Calu3 (cell line): ENCODE measurements around the gene POGK. TPM values are rescaled to one million over a fixed set of nuclear protein-coding genes. Genes with fewer than 3 reads are reported as not detected.

Source experiments
- BruUV-seq: library from RNA; stranded (reverse); fragments of 400-500 nt; replicated peaks from 2 replicates; lab custom pipeline; 2021; lab: Mats Ljungman, UMichigan
- CTCF ChIA-PET: fragments of 300-600 bp; sonication (Branson Sonifier 250); formaldehyde crosslinking; loops from one replicate; lab custom pipeline; 2022; ENCODE audit warnings: antibody characterized with exemption; lab: Charles Lee
- DNase-seq: peaks from one replicate; pipeline ENCODE4 v3.0.0; 2022
- H3K27ac Mint-ChIP-seq: one replicate; pipeline ENCODE4 v1.8.0; 2022; ENCODE audit warnings: mixed read lengths; ENCODE audit not compliant: unreplicated experiment
- H3K27me3 Mint-ChIP-seq: one replicate; pipeline ENCODE4 v1.8.0; 2022; ENCODE audit warnings: mixed read lengths; ENCODE audit not compliant: unreplicated experiment
- H3K36me3 Mint-ChIP-seq: one replicate; pipeline ENCODE4 v1.8.0; 2022; ENCODE audit warnings: mild to moderate bottlenecking, moderate library complexity, mixed read lengths; ENCODE audit not compliant: insufficient read depth, unreplicated experiment
- H3K4me1 Mint-ChIP-seq: one replicate; pipeline ENCODE4 v1.8.0; 2022; ENCODE audit warnings: mild to moderate bottlenecking, low read depth, mixed read lengths; ENCODE audit not compliant: unreplicated experiment
- H3K4me3 Mint-ChIP-seq: one replicate; pipeline ENCODE4 v1.8.0; 2022; ENCODE audit warnings: mild to moderate bottlenecking, low read depth, moderate library complexity, mixed read lengths; ENCODE audit not compliant: unreplicated experiment
- H3K9me3 Mint-ChIP-seq: one replicate; pipeline ENCODE4 v1.8.0; 2022; ENCODE audit warnings: low read depth, mixed read lengths; ENCODE audit not compliant: unreplicated experiment
- CTCF ChIP-seq: fragments of 200-600 bp; IDR thresholded peaks from one replicate; pipeline ENCODE4 v1.8.0; 2022; ENCODE audit warnings: antibody characterized with exemption; ENCODE audit not compliant: unreplicated experiment
- intact Hi-C: fragments of 100-400 bp; cut with micrococcal nuclease; formaldehyde crosslinking; loops from one replicate; pipeline ENCODE4 v1.10.0; 2022; ENCODE audit not compliant: unreplicated experiment
- total RNA-seq: library from RNA; stranded (reverse); gene quantifications from 2 replicates; pipeline ENCODE4 v1.2.3, GENCODE V29; 2022

Gene POGK
- total RNA-seq, 1 experiment from 2014 or later, result 80.2 TPM

DNA sequence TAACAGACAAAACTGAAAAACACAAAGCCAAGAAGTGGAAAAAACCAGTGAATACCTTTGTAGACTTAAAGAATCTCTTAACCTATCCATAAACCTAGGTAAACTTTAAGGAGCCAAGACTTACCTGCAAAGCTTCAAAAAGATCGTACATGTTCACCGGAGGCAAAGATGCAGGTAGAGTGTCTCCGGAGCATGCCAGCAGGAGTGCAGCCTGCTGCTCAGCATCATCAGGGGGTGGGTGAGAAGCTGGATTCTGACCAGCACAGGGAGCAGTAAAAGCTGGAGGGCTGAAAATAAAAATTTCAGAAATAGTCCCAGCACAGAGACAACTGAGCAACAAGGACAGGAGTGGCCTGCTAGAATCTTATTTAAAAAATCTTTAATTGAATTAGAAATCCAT is 18.7 kb downstream of the POGK start:
- peaks cover 31% of the 10 kb centered on the region for H3K36me3 Mint-ChIP-seq
- no peak overlapping the region for H3K27ac Mint-ChIP-seq
- H3K4me1 Mint-ChIP-seq, result no peaks in the 10 kb centered on the region
- intact Hi-C loops, result no loop called here
- H3K4me3 Mint-ChIP-seq, result no peak overlapping the region
- H3K9me3 Mint-ChIP-seq, result no peaks in the 10 kb centered on the region
- no peaks in the 10 kb centered on the region for H3K27me3 Mint-ChIP-seq
- DNase-seq, result no peak
- BruUV-seq, result no TSS peak
- TF ChIP-seq CTCF, result no peak
- CTCF ChIA-PET, result interaction anchor here (0.6 kb wide), 1 partner anchor 811 kb away, joined by 3 read pairs; no protein-coding TSS in a partner anchor

- Mint-ChIP-seq H3K9me3 (no peaks in the 10 kb centered on the region), H3K4me3 (no peak overlapping the region), H3K27me3 (no peaks in the 10 kb centered on the region), H3K4me1 (no peaks in the 10 kb centered on the region), H3K27ac (no peak overlapping the region), H3K36me3 (peaks cover 27% of the 10 kb centered on the region)
- CTCF ChIA-PET, result no interaction called here
- TF ChIP-seq CTCF, result no peak
- intact Hi-C loops, result no loop called here
- no TSS peak for BruUV-seq
- no peak for DNase-seq
Observed at GRCh38 chr1:166858726-166859419, 19.6 kb downstream of the POGK start.

GRCh38 chr1:166859597-166859996 is 20.3 kb downstream of the POGK start:
- no peak for TF ChIP-seq CTCF
- intact Hi-C loops, result no loop called here
- no peaks in the 10 kb centered on the region for H3K4me1 Mint-ChIP-seq
- no TSS peak for BruUV-seq
- H3K27me3 Mint-ChIP-seq, result no peaks in the 10 kb centered on the region
- no peak overlapping the region for H3K27ac Mint-ChIP-seq
- CTCF ChIA-PET, result no interaction called here
- no peak overlapping the region for H3K4me3 Mint-ChIP-seq
- H3K9me3 Mint-ChIP-seq, result no peaks in the 10 kb centered on the region
- H3K36me3 Mint-ChIP-seq, result peaks cover 20% of the 10 kb centered on the region
- DNase-seq, result no peak

DNA sequence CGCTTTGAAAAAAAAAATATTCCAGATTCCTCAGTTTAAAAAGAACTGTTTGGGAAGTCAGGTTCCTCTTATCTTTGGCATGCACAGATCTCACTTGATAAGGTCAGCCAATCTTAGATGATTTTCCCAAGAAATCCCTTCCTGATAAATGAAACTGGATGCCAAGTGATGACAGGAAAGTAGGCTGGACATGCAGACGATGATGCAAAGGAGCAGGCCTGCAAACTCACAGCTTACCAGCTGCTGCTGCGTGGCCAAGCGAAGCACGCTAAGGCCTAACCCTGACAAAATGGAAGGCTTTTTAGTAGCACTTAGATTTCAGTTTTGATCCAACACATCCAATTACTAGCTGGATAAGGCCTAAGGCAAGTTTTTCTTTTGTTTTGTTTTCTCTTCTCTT is 26.7 kb downstream of the POGK start:
- no peaks in the 10 kb centered on the region for H3K4me1 Mint-ChIP-seq
- H3K36me3 Mint-ChIP-seq, result peaks cover 26% of the 10 kb centered on the region
- DNase-seq, result no peak
- no peaks in the 10 kb centered on the region for H3K27me3 Mint-ChIP-seq
- no peaks in the 10 kb centered on the region for H3K9me3 Mint-ChIP-seq
- H3K27ac Mint-ChIP-seq, result no peak overlapping the region
- CTCF ChIA-PET, result no interaction called here
- BruUV-seq, result no TSS peak
- no peak overlapping the region for H3K4me3 Mint-ChIP-seq
- TF ChIP-seq CTCF, result no peak
- intact Hi-C loops, result no loop called here
